GM12891 (cell line): Measurements from ENCODE around the gene SEMA3A.

Experiments
- PAX5 ChIP-seq: IDR thresholded peaks from 2 replicates; pipeline ENCODE4 v1.6.1; 2011; ENCODE audit warnings: low read length, moderate library complexity, mild to moderate bottlenecking; ENCODE audit not compliant: insufficient read depth, severe bottlenecking
- POLR2A ChIP-seq: IDR thresholded peaks from 2 replicates; pipeline ENCODE4 v1.6.1; 2011; ENCODE audit warnings: low read depth, low read length, control low read depth
- POLR2AphosphoS5 ChIP-seq: IDR thresholded peaks from 2 replicates; pipeline ENCODE4 v1.6.1; 2011; ENCODE audit warnings: low read depth, low read length, control low read depth
- POU2F2 ChIP-seq: IDR thresholded peaks from 2 replicates; pipeline ENCODE4 v1.6.1; 2011; ENCODE audit warnings: low read depth, mild to moderate bottlenecking, control low read depth, low read length, moderate library complexity
- SPI1 ChIP-seq: IDR thresholded peaks from 2 replicates; pipeline ENCODE4 v1.6.1; 2011; ENCODE audit warnings: low read depth, low read length, control low read depth
- TAF1 ChIP-seq: IDR thresholded peaks from 2 replicates; pipeline ENCODE4 v1.6.1; 2011; ENCODE audit warnings: low read depth, low read length, control low read depth

DNA sequence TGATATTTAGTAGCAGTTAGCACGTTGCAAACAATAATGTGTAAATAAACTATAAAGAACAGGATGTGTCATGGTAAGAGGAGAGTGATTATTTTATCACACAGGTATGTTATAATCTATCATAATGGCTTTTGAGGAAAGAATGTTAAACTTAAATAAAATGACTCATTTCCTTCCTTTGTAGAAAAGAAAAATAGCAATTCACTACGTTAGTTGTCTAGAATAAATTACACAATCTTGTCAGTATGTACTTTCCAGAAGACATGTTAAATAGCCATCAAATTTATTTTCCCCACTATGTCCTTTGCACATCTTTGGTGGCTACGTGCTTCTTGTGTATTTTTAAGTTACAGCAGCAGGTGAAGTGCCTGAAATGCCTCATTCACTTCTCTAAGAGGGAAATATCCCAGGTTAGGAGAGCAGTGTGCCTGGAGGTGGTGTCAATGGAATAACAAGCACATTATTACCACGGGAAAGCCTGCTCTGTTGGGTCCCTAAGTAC is 133.8 kb downstream of the SEMA3A start:
- TF ChIP-seq POLR2A (no peak), TAF1 (no peak), POLR2AphosphoS5 (no peak), SPI1 (no peak), PAX5 (no peak), POU2F2 (no peak)
